ENCODE data around the gene UNC93A.

Gene UNC93A

GRCh38 chr6:167293088-167293589 is 2.0 kb downstream of the UNC93A start:
- no peak for DNase-seq (ENCODE audit: low spot score)

- no peak for DNase-seq (ENCODE audit: low spot score)
These were observed 2.5 kb downstream of the UNC93A start for GRCh38 chr6:167293590-167294091.

- DNase-seq (ENCODE audit: low spot score) = no peak
These were observed 3.1 kb downstream of the UNC93A start for GRCh38 chr6:167294241-167294640.

GRCh38 chr6:167294651-167295494 is 3.8 kb downstream of the UNC93A start:
- no peak for DNase-seq (ENCODE audit: low spot score)

GRCh38 chr6:167295495-167296292 is 4.6 kb downstream of the UNC93A start:
- no peak for DNase-seq (ENCODE audit: low spot score)

GRCh38 chr6:167296293-167296690 is 5.2 kb downstream of the UNC93A start:
- DNase-seq (ENCODE audit: low spot score) = no peak

- DNase-seq (ENCODE audit: low spot score) = no peak
These were observed 5.8 kb downstream of the UNC93A start for GRCh38 chr6:167296902-167297301.

GRCh38 chr6:167298127-167298526 is 7.0 kb downstream of the UNC93A start:
- DNase-seq (ENCODE audit: low spot score) = no peak

- DNase-seq (ENCODE audit: low spot score) = no peak
These were observed 8.7 kb downstream of the UNC93A start for GRCh38 chr6:167299641-167300308.

- no peak for DNase-seq (ENCODE audit: low spot score)
These were observed 10.0 kb downstream of the UNC93A start for GRCh38 chr6:167300902-167301777.

GRCh38 chr6:167302074-167302473 is 11.0 kb downstream of the UNC93A start:
- DNase-seq (ENCODE audit: low spot score) = no peak

- DNase-seq (ENCODE audit: low spot score) = no peak
These were observed 11.7 kb downstream of the UNC93A start for GRCh38 chr6:167302796-167303195.

GRCh38 chr6:167303675-167304625 is 12.8 kb downstream of the UNC93A start:
- no peak for DNase-seq (ENCODE audit: low spot score)

GRCh38 chr6:167304912-167305311 is 13.8 kb downstream of the UNC93A start:
- DNase-seq (ENCODE audit: low spot score) = no peak

- DNase-seq (ENCODE audit: low spot score) = no peak
These were observed 14.7 kb downstream of the UNC93A start for GRCh38 chr6:167305796-167306195.

GRCh38 chr6:167306401-167306998 is 15.4 kb downstream of the UNC93A start:
- no peak for DNase-seq (ENCODE audit: low spot score)

- DNase-seq (ENCODE audit: low spot score) = no peak
These were observed 16.3 kb downstream of the UNC93A start for GRCh38 chr6:167307342-167307955.

GRCh38 chr6:167308207-167308606 is 17.1 kb downstream of the UNC93A start:
- no peak for DNase-seq (ENCODE audit: low spot score)
